Stimulated activated CD4-positive, alpha-beta T cell treated with anti-CD3 and anti-CD28 coated beads, Interleukin-15, amount 100 ng/mL, for 1 hour (primary cell): ENCODE data around the gene FANCC.

Experiments used
- DNase-seq, 2 donors: peaks; one replicate each; pipeline ENCODE4 v3.0.0-alpha.2; 2020; ENCODE audit warnings: low read depth in 1 of 2, low spot score in 1 of 2

Gene FANCC

GRCh38 chr9:95053611-95054570 is 263.6 kb downstream of the FANCC start:
- DNase-seq, result no peak

GRCh38 chr9:95049761-95050160 is 267.7 kb downstream of the FANCC start:
- no peak for DNase-seq
